Left ventricle myocardium inferior (tissue), 1 donor: ENCODE measurements around the gene SLC29A4. TPM values are rescaled to one million over a fixed set of nuclear protein-coding genes. Genes with fewer than 3 reads are reported as not detected.

Experiments used
- DNase-seq: peaks from one replicate; pipeline ENCODE4 v3.0.0-alpha.2; 2020
- H3K27ac ChIP-seq: fragments of 200-600 bp; replicated peaks from 2 replicates; pipeline ENCODE4 v1.8.0; 2021
- H3K27me3 ChIP-seq: fragments of 200-600 bp; 2 replicates; pipeline ENCODE4 v1.8.0; 2021; ENCODE audit warnings: low read depth
- H3K36me3 ChIP-seq: fragments of 200-600 bp; 2 replicates; pipeline ENCODE4 v1.8.0; 2021
- H3K4me1 ChIP-seq: fragments of 200-600 bp; 2 replicates; pipeline ENCODE4 v1.8.0; 2021
- H3K4me3 ChIP-seq: fragments of 200-600 bp; 2 replicates; pipeline ENCODE4 v1.8.0; 2021; ENCODE audit warnings: mild to moderate bottlenecking, moderate library complexity
- H3K9me3 ChIP-seq: fragments of 200-600 bp; replicated peaks from 2 replicates; pipeline ENCODE4 v1.8.0; 2021
- CTCF ChIP-seq: fragments of 200-600 bp; IDR thresholded peaks from 2 replicates; pipeline ENCODE4 v1.8.0; 2021; ENCODE audit warnings: antibody characterized with exemption, mild to moderate bottlenecking, borderline replicate concordance
- intact Hi-C: fragments of 100-400 bp; cut with micrococcal nuclease; formaldehyde crosslinking; loops from one replicate; pipeline ENCODE4 v1.11.0; 2022
- total RNA-seq: library from RNA; stranded (reverse); fragmentation: NEBNext Ultra II Directional; extraction: Animal tissue kit (Norgen Biotek cat#: 25700); gene quantifications from one replicate; pipeline ENCODE4 v1.2.1, GENCODE V29; 2021
- donor health status: DM: no; HTN: yes; CAD: no; lungs with severe emphysema.

The SLC29A4 gene
- total RNA-seq, 1 donor from 2014 or later, result 3.7 TPM

GRCh38 chr7:5296015-5296610 is 13.4 kb downstream of the SLC29A4 start:
- intact Hi-C loops, result no loop called here
- Histone ChIP-seq H3K4me3 (no peak overlapping the region), H3K27ac (no peak overlapping the region), H3K27me3 (peaks cover 38% of the 10 kb centered on the region), H3K9me3 (peaks cover 4% of the 10 kb centered on the region), H3K4me1 (no peaks in the 10 kb centered on the region), H3K36me3 (no peaks in the 10 kb centered on the region)
- TF ChIP-seq CTCF, result no peak
- no peak for DNase-seq

GRCh38 chr7:5296611-5297226 is 14.0 kb downstream of the SLC29A4 start:
- Histone ChIP-seq H3K4me1 (no peaks in the 10 kb centered on the region), H3K36me3 (no peaks in the 10 kb centered on the region), H3K4me3 (no peak overlapping the region), H3K27me3 (peaks cover 38% of the 10 kb centered on the region), H3K27ac (no peak overlapping the region), H3K9me3 (peaks cover 4% of the 10 kb centered on the region)
- intact Hi-C loops, result no loop called here
- DNase-seq, result no peak
- no peak for TF ChIP-seq CTCF

GRCh38 chr7:5300366-5300765 is 17.6 kb downstream of the SLC29A4 start:
- no peaks in the 10 kb centered on the region for H3K9me3 ChIP-seq
- TF ChIP-seq CTCF, result no peak
- intact Hi-C loops, result no loop called here
- no peaks in the 10 kb centered on the region for H3K36me3 ChIP-seq
- no peaks in the 10 kb centered on the region for H3K4me1 ChIP-seq
- peaks cover 30% of the 10 kb centered on the region for H3K27me3 ChIP-seq
- DNase-seq, result no peak
- H3K4me3 ChIP-seq, result no peak overlapping the region
- no peak overlapping the region for H3K27ac ChIP-seq

- intact Hi-C loops, result no loop called here
- TF ChIP-seq CTCF, result no peak
- DNase-seq, result no peak
Measured at GRCh38 chr7:5302577-5302976, 19.8 kb downstream of the SLC29A4 start.

GRCh38 chr7:5303061-5303460 is 20.3 kb downstream of the SLC29A4 start:
- Histone ChIP-seq H3K9me3 (no peaks in the 10 kb centered on the region), H3K27me3 (peaks cover 7% of the 10 kb centered on the region), H3K36me3 (peaks cover 16% of the 10 kb centered on the region), H3K4me3 (no peak overlapping the region), H3K27ac (no peak overlapping the region), H3K4me1 (no peaks in the 10 kb centered on the region)
- no peak for TF ChIP-seq CTCF
- intact Hi-C loops, result no loop called here
- DNase-seq, result no peak

More at GRCh38 chr7:5302577-5302976, 19.8 kb downstream of the SLC29A4 start:
- H3K4me3 ChIP-seq, result no peak overlapping the region
- H3K4me1 ChIP-seq, result no peaks in the 10 kb centered on the region
- no peaks in the 10 kb centered on the region for H3K9me3 ChIP-seq
- no peak overlapping the region for H3K27ac ChIP-seq
- H3K27me3 ChIP-seq, result peaks cover 12% of the 10 kb centered on the region
- peaks cover 11% of the 10 kb centered on the region for H3K36me3 ChIP-seq
